PC-9 (cell line): ENCODE measurements around the gene IFNA17. TPM values are rescaled to one million over a fixed set of nuclear protein-coding genes. Genes with fewer than 3 reads are reported as not detected.
"Not testable (repeated sequence)": the region's sequence is repeated elsewhere in the genome, so short reads cannot be mapped to it uniquely, and the experiment has no call there.

Experiments used
- BruUV-seq: library from RNA; stranded (reverse); fragments of 400-500 nt; replicated peaks from 2 replicates; lab custom pipeline; 2021; lab: Mats Ljungman, UMichigan
- CTCF ChIA-PET: fragments of 300-600 bp; sonication (Branson Sonifier 250); formaldehyde crosslinking; loops from one replicate; lab custom pipeline; 2022; ENCODE audit warnings: antibody characterized with exemption; lab: Charles Lee
- POLR2A ChIA-PET: fragments of 300-600 bp; sonication (Branson Sonifier 250); formaldehyde crosslinking; loops from one replicate; lab custom pipeline; 2022; ENCODE audit warnings: antibody characterized with exemption; ENCODE audit not compliant: unreplicated experiment; lab: Charles Lee
- DNase-seq, 2 experiments: peaks; one replicate each; pipeline versions ENCODE4 v3.0.0 to v3.0.0-alpha.2; 2015 to 2022; ENCODE audit warnings: mixed read lengths in 1 of 2
- H2AFZ ChIP-seq: fragments of 200-600 bp; sonication (generic); 2 replicates; pipeline ENCODE4 v1.8.1; 2017; ENCODE audit warnings: antibody characterized with exemption
- H3F3A ChIP-seq: fragments of 200-600 bp; sonication (generic); 2 replicates; pipeline ENCODE4 v1.8.1; 2017; ENCODE audit warnings: antibody characterized with exemption, mild to moderate bottlenecking, low read depth; ENCODE audit not compliant: insufficient read depth
- H3K27ac ChIP-seq: fragments of 200-600 bp; sonication (generic); 2 replicates; pipeline ENCODE4 v1.6.1; 2016; ENCODE audit warnings: mixed run types
- H3K27me3 ChIP-seq: fragments of 200-600 bp; sonication (generic); 2 replicates; pipeline ENCODE4 v1.6.1; 2016; ENCODE audit warnings: low read depth, mixed run types; ENCODE audit not compliant: insufficient read depth
- H3K36me3 ChIP-seq: fragments of 200-600 bp; sonication (generic); 2 replicates; pipeline ENCODE4 v1.6.1; 2016; ENCODE audit warnings: low read depth, mixed run types
- H3K4me1 ChIP-seq: fragments of 200-600 bp; sonication (generic); replicated peaks from 2 replicates; pipeline ENCODE4 v1.6.1; 2016; ENCODE audit warnings: mixed run types; ENCODE audit not compliant: insufficient read depth
- H3K4me2 ChIP-seq: fragments of 200-600 bp; sonication (generic); 2 replicates; pipeline ENCODE4 v1.6.1; 2017; ENCODE audit warnings: mixed run types
- H3K4me3 ChIP-seq: fragments of 200-600 bp; sonication (generic); 2 replicates; pipeline ENCODE4 v1.6.1; 2016; ENCODE audit warnings: mixed run types
- H3K79me2 ChIP-seq: fragments of 200-600 bp; sonication (generic); 2 replicates; pipeline ENCODE4 v1.6.1; 2017; ENCODE audit warnings: low read depth, mixed run types
- H3K9me2 ChIP-seq: fragments of 200-600 bp; sonication (generic); 2 replicates; pipeline ENCODE4 v1.8.1; 2017; ENCODE audit warnings: mild to moderate bottlenecking; ENCODE audit not compliant: insufficient read depth
- H3K9me3 ChIP-seq: fragments of 200-600 bp; sonication (generic); 2 replicates; pipeline ENCODE4 v1.8.1; 2016; ENCODE audit warnings: low read depth; ENCODE audit not compliant: insufficient read depth
- H4K20me1 ChIP-seq: fragments of 200-600 bp; sonication (generic); 2 replicates; pipeline ENCODE4 v1.8.1; 2017; ENCODE audit not compliant: insufficient read depth
- CTCF ChIP-seq: fragments of 200-600 bp; sonication (generic); conservative IDR thresholded peaks from 2 replicates; pipeline ENCODE4 v1.6.1; 2017; ENCODE audit warnings: mixed run types, antibody characterized with exemption, mild to moderate bottlenecking, moderate library complexity
- EZH2 ChIP-seq: fragments of 200-600 bp; sonication (generic); IDR thresholded peaks from 2 replicates; pipeline ENCODE4 v1.8.0; 2017; ENCODE audit warnings: antibody characterized with exemption, low read depth
- intact Hi-C: fragments of 100-400 bp; cut with micrococcal nuclease; formaldehyde crosslinking; loops from one replicate; pipeline ENCODE4 v1.10.0; 2022; ENCODE audit not compliant: unreplicated experiment
- total RNA-seq: library from RNA; stranded (reverse); gene quantifications from 2 replicates; pipeline ENCODE4 v1.2.3, GENCODE V29; 2021

Gene IFNA17
- total RNA-seq, 1 experiment from 2014 or later: not detected

GRCh38 chr9:21213411-21214326, 14.4 kb downstream of the IFNA17 start:
- H3K27me3 ChIP-seq, H3K9me2 ChIP-seq, H3K9me3 ChIP-seq, H2AFZ ChIP-seq, H4K20me1 ChIP-seq, POLR2A ChIA-PET, H3F3A ChIP-seq, DNase-seq, H3K27ac ChIP-seq, H3K4me2 ChIP-seq, intact Hi-C loops, H3K4me3 ChIP-seq, BruUV-seq, H3K36me3 ChIP-seq, H3K4me1 ChIP-seq, H3K79me2 ChIP-seq: not testable (repeated sequence)
- peak; percentile 46; the same call in 1 of the 2 replicates for TF ChIP-seq CTCF
- CTCF ChIA-PET: interaction anchor here (0.6 to 1.2 kb wide), 2 partner anchors 106 to 915 kb away, joined by 3 read pairs; no protein-coding TSS in a partner anchor

GRCh38 chr9:21212160-21212559, 15.9 kb downstream of the IFNA17 start:
- H3K9me3 ChIP-seq, intact Hi-C loops, H3K4me2 ChIP-seq, DNase-seq, H3K27me3 ChIP-seq, H3K27ac ChIP-seq, H3K36me3 ChIP-seq, H2AFZ ChIP-seq, H3K4me3 ChIP-seq, POLR2A ChIA-PET, H3K9me2 ChIP-seq, H3K79me2 ChIP-seq, H3K4me1 ChIP-seq, BruUV-seq, H4K20me1 ChIP-seq, H3F3A ChIP-seq: not testable (repeated sequence)
- CTCF ChIA-PET: interaction anchor here (0.6 kb wide), 1 partner anchor 906 kb away, joined by 5 read pairs; no protein-coding TSS in a partner anchor

- H3K4me1 ChIP-seq, CTCF ChIA-PET, H3K27ac ChIP-seq, intact Hi-C loops, H3K9me3 ChIP-seq, H2AFZ ChIP-seq, POLR2A ChIA-PET, DNase-seq, H3K79me2 ChIP-seq, H3K36me3 ChIP-seq, BruUV-seq, H4K20me1 ChIP-seq, H3F3A ChIP-seq, H3K27me3 ChIP-seq, H3K4me3 ChIP-seq, H3K9me2 ChIP-seq, H3K4me2 ChIP-seq: not testable (repeated sequence)
Observed at GRCh38 chr9:21210782-21211181, 17.2 kb downstream of the IFNA17 start.

GRCh38 chr9:21210311-21210710, 17.7 kb downstream of the IFNA17 start:
- TF ChIP-seq EZH2 (no peak), CTCF (no peak)
- no peak overlapping the region for H2AFZ ChIP-seq

GRCh38 chr9:21207043-21207442, 21.0 kb downstream of the IFNA17 start, which contains the start of gene IFNA10:
Gene IFNA10, minus strand, starts transcription at chr9:21207143. Its CDS starts 46 bp downstream, at chr9:21207097.
- H3K4me1 ChIP-seq, H4K20me1 ChIP-seq, intact Hi-C loops, H3K9me2 ChIP-seq, H3K27ac ChIP-seq, H3K9me3 ChIP-seq, H2AFZ ChIP-seq, H3K79me2 ChIP-seq, H3F3A ChIP-seq, H3K27me3 ChIP-seq, H3K4me3 ChIP-seq, DNase-seq, BruUV-seq, CTCF ChIA-PET, H3K4me2 ChIP-seq, H3K36me3 ChIP-seq: not testable (repeated sequence)
- POLR2A ChIA-PET: interaction anchor here (0.6 kb wide), 1 partner anchor 159 kb away, joined by 5 read pairs; no protein-coding TSS in a partner anchor

More at GRCh38 chr9:21210311-21210710, 17.7 kb downstream of the IFNA17 start:
- Histone ChIP-seq H3K9me3 (no peaks in the 10 kb centered on the region), H3K4me3 (no peak overlapping the region), H3K9me2 (no peaks in the 10 kb centered on the region), H3K27ac (no peak overlapping the region), H4K20me1 (no peaks in the 10 kb centered on the region), H3K79me2 (no peaks in the 10 kb centered on the region), H3K4me2 (no peak overlapping the region), H3K27me3 (no peaks in the 10 kb centered on the region), H3F3A (no peaks in the 10 kb centered on the region), H3K4me1 (no peaks in the 10 kb centered on the region), H3K36me3 (no peaks in the 10 kb centered on the region)
- no peak for DNase-seq
- CTCF ChIA-PET: no interaction called here
- POLR2A ChIA-PET: no interaction called here
- no TSS peak for BruUV-seq
- intact Hi-C loops: no loop called here
